Astrocyte (in vitro differentiated cells and primary cell): ENCODE results near the gene CARD10.

ENCODE experiments used
- EZH2 ChIP-seq: IDR thresholded peaks from 2 replicates; pipeline ENCODE4 v1.6.1; 2012; ENCODE audit warnings: mild to moderate bottlenecking, low read length, inconsistent platforms; ENCODE audit not compliant: insufficient read depth
- TF ChIP-seq, protein P1 (sequence below): IDR thresholded peaks from 2 replicates; pipeline ENCODE4 v1.5.1; 2011; ENCODE audit warnings: low read depth, mild to moderate bottlenecking, inconsistent platforms, low read length, moderate library complexity; ENCODE audit not compliant: insufficient read depth

DNA sequence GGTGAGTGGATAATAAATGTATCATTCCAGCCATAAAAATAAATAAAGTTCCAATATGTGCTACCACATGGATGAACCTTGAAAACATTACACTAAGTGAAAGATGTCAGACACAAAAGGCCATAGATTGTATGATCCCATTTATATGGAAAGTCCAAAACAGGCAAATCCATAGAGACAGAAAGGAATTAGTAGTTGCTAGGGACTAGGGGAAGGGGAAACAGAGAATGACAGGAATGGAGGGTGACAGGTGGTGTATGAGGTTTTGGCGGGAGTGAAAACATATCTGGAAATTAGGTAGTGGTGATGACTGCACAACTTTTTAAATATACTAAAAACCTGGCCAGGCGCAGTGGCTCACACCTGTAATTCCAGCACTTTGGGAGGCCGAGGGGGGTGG lies 15.2 kb upstream of the CARD10 start:
- TF ChIP-seq, protein P1, sequence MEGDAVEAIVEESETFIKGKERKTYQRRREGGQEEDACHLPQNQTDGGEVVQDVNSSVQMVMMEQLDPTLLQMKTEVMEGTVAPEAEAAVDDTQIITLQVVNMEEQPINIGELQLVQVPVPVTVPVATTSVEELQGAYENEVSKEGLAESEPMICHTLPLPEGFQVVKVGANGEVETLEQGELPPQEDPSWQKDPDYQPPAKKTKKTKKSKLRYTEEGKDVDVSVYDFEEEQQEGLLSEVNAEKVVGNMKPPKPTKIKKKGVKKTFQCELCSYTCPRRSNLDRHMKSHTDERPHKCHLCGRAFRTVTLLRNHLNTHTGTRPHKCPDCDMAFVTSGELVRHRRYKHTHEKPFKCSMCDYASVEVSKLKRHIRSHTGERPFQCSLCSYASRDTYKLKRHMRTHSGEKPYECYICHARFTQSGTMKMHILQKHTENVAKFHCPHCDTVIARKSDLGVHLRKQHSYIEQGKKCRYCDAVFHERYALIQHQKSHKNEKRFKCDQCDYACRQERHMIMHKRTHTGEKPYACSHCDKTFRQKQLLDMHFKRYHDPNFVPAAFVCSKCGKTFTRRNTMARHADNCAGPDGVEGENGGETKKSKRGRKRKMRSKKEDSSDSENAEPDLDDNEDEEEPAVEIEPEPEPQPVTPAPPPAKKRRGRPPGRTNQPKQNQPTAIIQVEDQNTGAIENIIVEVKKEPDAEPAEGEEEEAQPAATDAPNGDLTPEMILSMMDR = no peak
- no peak for TF ChIP-seq EZH2
